ENCODE data around the gene SAP30BP. TPM values are rescaled to one million over a fixed set of nuclear protein-coding genes. Genes with fewer than 3 reads are reported as not detected.

The SAP30BP gene
- total and polyA plus RNA-seq, 10 of the 15 experiments (the other 5 are each of a cell fraction or from before 2014, with no cell fraction given), result 57.9 to 166 (median 94.5) TPM

- TF ChIP-seq TBL1XR1 (IDR thresholded peaks at IDR 0.05; ENCODE audit: low read depth, low read length) (0 out of 2 replicates have a peak, but pooled peaks have one; percentile 54), ZBTB11 (CRISPR knock-in tag; IDR thresholded peaks at IDR 0.05) (no peak), RELA (IDR thresholded peaks at IDR 0.05; ENCODE audit: borderline replicate concordance, partially characterized antibody) (no peak), BRCA1 (IDR thresholded peaks at IDR 0.05; ENCODE audit: low read depth, low read length) (no peak), ZNF384 (IDR thresholded peaks at IDR 0.05; ENCODE audit: borderline replicate concordance, low read depth, low read length) (peak; percentile 33; the same call in 1 of the 2 replicates), ATF2 (IDR thresholded peaks at IDR 0.05; ENCODE audit: low read length) (peak; percentile 77), RBBP5 (conservative IDR thresholded peaks at IDR 0.05) (no peak), PBX3 (IDR thresholded peaks at IDR 0.05; ENCODE audit: insufficient replicate concordance, low read depth, low read length) (no peak), MYC (IDR thresholded peaks at IDR 0.05; ENCODE audit: insufficient read depth, insufficient read length, insufficient replicate concordance, low read length, severe bottlenecking) (no peak), TCF12 (IDR thresholded peaks at IDR 0.05; ENCODE audit: low read depth, low read length) (peak; percentile 98), SMARCA5 (IDR thresholded peaks at IDR 0.05) (no peak), NFYB (IDR thresholded peaks at IDR 0.05; ENCODE audit: insufficient read depth, low read depth, low read length) (no peak), SUPT20H (IDR thresholded peaks at IDR 0.05; ENCODE audit: borderline replicate concordance, control insufficient read depth, low read depth, low read length) (no peak), CEBPB (IDR thresholded peaks at IDR 0.05; ENCODE audit: borderline replicate concordance in 1 of 2, low read depth in 2 of 2, low read length in 2 of 2) (no peak), BHLHE40 (IDR thresholded peaks at IDR 0.05; ENCODE audit: borderline replicate concordance in 1 of 2, low read depth in 2 of 2, low read length in 1 of 2) (peak; percentile 91 to 95), CBFB (IDR thresholded peaks at IDR 0.05; ENCODE audit: low read depth) (0 out of 2 replicates have a peak, but pooled peaks have one; percentile 9), EP300 (IDR thresholded peaks at IDR 0.05; ENCODE audit: borderline replicate concordance in 1 of 2, control insufficient read depth in 1 of 2, low read depth in 2 of 2, low read length in 2 of 2) (0 out of 4 replicates have a peak, but pooled peaks have one; percentile 11 to 32), SIN3A (IDR thresholded peaks at IDR 0.05; ENCODE audit: low read depth, low read length) (no peak), ZBTB40 (IDR thresholded peaks at IDR 0.05; ENCODE audit: borderline replicate concordance) (no peak)
Observed at GRCh38 chr17:75664099-75664549, 3.0 kb upstream of the SAP30BP start (continued).
